ENCODE measurements around the gene IDH3B. TPM values are rescaled to one million over a fixed set of nuclear protein-coding genes. Genes with fewer than 3 reads are reported as not detected.

The IDH3B gene
- total and polyA plus RNA-seq, 2 of the 13 experiments (the other 11 are each of a cell fraction or from before 2014, with no cell fraction given): 215 to 254 TPM

DNA sequence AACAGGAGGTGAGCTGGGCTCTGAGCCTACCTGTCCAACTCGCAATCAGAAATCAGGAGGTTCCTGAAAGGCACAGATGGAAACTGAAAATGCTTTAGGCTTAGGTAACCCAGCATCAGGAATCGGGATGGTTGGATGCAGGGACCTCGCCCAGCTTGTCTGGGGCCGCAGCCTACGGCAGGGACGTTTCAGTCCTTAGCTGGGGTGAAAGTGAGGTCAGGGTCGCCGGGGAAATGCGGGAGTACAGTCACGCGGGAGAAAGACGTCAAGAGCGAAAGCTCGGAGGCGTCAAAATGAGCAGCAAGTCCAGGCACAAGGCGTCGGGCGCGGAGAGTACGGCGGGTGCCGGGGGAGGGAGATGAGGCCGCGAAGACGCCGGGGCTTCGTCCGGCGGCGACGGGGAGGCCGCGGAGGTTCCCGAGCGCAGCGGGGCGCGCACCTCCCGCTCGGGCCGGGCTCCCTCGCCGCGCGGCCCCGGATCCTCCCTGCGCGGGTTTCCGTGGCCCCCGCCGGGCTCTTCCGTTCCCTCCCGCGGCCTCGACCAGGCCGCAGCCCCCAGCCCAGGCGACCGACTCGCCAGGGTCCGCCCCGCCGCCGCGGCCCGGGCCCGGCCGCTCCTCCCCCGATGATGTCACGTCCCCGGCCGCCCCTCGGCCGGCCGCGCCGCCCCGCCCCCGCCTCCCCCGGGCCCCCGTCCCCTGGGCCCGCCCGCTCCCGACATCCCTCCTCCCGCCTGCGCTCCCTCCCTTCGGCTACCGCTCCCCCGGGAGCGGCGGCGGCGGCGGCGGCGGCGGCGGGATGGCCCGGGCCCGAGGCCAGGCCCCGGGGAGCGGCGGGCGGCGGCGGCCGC is 28.2 kb upstream of the IDH3B start, which contains the start of gene EBF4 (continued):
- TF ChIP-seq, protein P1, sequence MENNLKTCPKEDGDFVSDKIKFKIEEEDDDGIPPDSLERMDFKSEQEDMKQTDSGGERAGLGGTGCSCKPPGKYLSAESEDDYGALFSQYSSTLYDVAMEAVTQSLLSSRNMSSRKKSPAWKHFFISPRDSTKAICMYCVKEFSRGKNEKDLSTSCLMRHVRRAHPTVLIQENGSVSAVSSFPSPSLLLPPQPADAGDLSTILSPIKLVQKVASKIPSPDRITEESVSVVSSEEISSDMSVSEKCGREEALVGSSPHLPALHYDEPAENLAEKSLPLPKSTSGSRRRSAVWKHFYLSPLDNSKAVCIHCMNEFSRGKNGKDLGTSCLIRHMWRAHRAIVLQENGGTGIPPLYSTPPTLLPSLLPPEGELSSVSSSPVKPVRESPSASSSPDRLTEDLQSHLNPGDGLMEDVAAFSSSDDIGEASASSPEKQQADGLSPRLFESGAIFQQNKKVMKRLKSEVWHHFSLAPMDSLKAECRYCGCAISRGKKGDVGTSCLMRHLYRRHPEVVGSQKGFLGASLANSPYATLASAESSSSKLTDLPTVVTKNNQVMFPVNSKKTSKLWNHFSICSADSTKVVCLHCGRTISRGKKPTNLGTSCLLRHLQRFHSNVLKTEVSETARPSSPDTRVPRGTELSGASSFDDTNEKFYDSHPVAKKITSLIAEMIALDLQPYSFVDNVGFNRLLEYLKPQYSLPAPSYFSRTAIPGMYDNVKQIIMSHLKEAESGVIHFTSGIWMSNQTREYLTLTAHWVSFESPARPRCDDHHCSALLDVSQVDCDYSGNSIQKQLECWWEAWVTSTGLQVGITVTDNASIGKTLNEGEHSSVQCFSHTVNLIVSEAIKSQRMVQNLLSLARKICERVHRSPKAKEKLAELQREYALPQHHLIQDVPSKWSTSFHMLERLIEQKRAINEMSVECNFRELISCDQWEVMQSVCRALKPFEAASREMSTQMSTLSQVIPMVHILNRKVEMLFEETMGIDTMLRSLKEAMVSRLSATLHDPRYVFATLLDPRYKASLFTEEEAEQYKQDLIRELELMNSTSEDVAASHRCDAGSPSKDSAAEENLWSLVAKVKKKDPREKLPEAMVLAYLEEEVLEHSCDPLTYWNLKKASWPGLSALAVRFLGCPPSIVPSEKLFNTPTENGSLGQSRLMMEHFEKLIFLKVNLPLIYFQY (CRISPR knock-in tag; IDR thresholded peaks at IDR 0.05; ENCODE audit: borderline replicate concordance): no peak
- TF ChIP-seq, protein P2, sequence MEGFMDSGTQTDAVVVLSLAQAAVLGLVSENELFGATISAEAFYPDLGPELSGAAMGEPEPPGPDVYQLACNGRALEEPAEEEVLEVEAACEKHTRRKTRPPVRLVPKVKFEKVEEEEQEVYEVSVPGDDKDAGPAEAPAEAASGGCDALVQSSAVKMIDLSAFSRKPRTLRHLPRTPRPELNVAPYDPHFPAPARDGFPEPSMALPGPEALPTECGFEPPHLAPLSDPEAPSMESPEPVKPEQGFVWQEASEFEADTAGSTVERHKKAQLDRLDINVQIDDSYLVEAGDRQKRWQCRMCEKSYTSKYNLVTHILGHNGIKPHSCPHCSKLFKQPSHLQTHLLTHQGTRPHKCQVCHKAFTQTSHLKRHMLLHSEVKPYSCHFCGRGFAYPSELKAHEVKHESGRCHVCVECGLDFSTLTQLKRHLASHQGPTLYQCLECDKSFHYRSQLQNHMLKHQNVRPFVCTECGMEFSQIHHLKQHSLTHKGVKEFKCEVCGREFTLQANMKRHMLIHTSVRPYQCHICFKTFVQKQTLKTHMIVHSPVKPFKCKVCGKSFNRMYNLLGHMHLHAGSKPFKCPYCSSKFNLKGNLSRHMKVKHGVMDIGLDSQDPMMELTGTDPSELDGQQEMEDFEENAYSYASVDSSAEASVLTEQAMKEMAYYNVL (CRISPR knock-in tag; IDR thresholded peaks at IDR 0.05; ENCODE audit: borderline replicate concordance): no peak
- TF ChIP-seq, protein P3, sequence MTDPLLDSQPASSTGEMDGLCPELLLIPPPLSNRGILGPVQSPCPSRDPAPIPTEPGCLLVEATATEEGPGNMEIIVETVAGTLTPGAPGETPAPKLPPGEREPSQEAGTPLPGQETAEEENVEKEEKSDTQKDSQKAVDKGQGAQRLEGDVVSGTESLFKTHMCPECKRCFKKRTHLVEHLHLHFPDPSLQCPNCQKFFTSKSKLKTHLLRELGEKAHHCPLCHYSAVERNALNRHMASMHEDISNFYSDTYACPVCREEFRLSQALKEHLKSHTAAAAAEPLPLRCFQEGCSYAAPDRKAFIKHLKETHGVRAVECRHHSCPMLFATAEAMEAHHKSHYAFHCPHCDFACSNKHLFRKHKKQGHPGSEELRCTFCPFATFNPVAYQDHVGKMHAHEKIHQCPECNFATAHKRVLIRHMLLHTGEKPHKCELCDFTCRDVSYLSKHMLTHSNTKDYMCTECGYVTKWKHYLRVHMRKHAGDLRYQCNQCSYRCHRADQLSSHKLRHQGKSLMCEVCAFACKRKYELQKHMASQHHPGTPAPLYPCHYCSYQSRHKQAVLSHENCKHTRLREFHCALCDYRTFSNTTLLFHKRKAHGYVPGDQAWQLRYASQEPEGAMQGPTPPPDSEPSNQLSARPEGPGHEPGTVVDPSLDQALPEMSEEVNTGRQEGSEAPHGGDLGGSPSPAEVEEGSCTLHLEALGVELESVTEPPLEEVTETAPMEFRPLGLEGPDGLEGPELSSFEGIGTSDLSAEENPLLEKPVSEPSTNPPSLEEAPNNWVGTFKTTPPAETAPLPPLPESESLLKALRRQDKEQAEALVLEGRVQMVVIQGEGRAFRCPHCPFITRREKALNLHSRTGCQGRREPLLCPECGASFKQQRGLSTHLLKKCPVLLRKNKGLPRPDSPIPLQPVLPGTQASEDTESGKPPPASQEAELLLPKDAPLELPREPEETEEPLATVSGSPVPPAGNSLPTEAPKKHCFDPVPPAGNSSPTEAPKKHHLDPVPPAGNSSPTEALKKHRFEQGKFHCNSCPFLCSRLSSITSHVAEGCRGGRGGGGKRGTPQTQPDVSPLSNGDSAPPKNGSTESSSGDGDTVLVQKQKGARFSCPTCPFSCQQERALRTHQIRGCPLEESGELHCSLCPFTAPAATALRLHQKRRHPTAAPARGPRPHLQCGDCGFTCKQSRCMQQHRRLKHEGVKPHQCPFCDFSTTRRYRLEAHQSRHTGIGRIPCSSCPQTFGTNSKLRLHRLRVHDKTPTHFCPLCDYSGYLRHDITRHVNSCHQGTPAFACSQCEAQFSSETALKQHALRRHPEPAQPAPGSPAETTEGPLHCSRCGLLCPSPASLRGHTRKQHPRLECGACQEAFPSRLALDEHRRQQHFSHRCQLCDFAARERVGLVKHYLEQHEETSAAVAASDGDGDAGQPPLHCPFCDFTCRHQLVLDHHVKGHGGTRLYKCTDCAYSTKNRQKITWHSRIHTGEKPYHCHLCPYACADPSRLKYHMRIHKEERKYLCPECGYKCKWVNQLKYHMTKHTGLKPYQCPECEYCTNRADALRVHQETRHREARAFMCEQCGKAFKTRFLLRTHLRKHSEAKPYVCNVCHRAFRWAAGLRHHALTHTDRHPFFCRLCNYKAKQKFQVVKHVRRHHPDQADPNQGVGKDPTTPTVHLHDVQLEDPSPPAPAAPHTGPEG (CRISPR knock-in tag; IDR thresholded peaks at IDR 0.05): no peak
- TF ChIP-seq ZKSCAN1 (IDR thresholded peaks at IDR 0.05; ENCODE audit: low read length) (no peak), SIN3A (IDR thresholded peaks at IDR 0.05; ENCODE audit: borderline replicate concordance, low read depth, low read length) (no peak), NR1H2 (CRISPR knock-in tag; IDR thresholded peaks at IDR 0.05; ENCODE audit: borderline replicate concordance, low read depth) (no peak), NFKB2 (CRISPR knock-in tag; IDR thresholded peaks at IDR 0.05; ENCODE audit: borderline replicate concordance) (no peak; the same call in 1 of the 2 replicates)
- TF ChIP-seq, protein P4, sequence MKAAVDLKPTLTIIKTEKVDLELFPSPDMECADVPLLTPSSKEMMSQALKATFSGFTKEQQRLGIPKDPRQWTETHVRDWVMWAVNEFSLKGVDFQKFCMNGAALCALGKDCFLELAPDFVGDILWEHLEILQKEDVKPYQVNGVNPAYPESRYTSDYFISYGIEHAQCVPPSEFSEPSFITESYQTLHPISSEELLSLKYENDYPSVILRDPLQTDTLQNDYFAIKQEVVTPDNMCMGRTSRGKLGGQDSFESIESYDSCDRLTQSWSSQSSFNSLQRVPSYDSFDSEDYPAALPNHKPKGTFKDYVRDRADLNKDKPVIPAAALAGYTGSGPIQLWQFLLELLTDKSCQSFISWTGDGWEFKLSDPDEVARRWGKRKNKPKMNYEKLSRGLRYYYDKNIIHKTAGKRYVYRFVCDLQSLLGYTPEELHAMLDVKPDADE (CRISPR knock-in tag; IDR thresholded peaks at IDR 0.05): no peak; the same call in 1 of the 2 replicates
- TF ChIP-seq, protein P5, sequence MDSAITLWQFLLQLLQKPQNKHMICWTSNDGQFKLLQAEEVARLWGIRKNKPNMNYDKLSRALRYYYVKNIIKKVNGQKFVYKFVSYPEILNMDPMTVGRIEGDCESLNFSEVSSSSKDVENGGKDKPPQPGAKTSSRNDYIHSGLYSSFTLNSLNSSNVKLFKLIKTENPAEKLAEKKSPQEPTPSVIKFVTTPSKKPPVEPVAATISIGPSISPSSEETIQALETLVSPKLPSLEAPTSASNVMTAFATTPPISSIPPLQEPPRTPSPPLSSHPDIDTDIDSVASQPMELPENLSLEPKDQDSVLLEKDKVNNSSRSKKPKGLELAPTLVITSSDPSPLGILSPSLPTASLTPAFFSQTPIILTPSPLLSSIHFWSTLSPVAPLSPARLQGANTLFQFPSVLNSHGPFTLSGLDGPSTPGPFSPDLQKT (CRISPR knock-in tag; IDR thresholded peaks at IDR 0.05; ENCODE audit: borderline replicate concordance): no peak
- TF ChIP-seq, protein P6, sequence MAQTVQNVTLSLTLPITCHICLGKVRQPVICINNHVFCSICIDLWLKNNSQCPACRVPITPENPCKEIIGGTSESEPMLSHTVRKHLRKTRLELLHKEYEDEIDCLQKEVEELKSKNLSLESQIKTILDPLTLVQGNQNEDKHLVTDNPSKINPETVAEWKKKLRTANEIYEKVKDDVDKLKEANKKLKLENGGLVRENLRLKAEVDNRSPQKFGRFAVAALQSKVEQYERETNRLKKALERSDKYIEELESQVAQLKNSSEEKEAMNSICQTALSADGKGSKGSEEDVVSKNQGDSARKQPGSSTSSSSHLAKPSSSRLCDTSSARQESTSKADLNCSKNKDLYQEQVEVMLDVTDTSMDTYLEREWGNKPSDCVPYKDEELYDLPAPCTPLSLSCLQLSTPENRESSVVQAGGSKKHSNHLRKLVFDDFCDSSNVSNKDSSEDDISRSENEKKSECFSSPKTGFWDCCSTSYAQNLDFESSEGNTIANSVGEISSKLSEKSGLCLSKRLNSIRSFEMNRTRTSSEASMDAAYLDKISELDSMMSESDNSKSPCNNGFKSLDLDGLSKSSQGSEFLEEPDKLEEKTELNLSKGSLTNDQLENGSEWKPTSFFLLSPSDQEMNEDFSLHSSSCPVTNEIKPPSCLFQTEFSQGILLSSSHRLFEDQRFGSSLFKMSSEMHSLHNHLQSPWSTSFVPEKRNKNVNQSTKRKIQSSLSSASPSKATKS (CRISPR knock-in tag; IDR thresholded peaks at IDR 0.05): no peak

Measured in HepG2 (cell line).